Head of caudate nucleus (tissue), 42 donors: ENCODE results near the gene ATG4A.

Experiments used
- DNase-seq, 42 donors: peaks; one replicate each; pipeline versions ENCODE4 v3.0.0 to v3.0.0-alpha.2; 2020 to 2021; ENCODE audit warnings: mixed read lengths in 7 of 42
- intact Hi-C: fragments of 100-400 bp; cut with DNase I; formaldehyde crosslinking; loops from one replicate; pipeline ENCODE4 v1.15.0; 2022

The ATG4A gene

DNA sequence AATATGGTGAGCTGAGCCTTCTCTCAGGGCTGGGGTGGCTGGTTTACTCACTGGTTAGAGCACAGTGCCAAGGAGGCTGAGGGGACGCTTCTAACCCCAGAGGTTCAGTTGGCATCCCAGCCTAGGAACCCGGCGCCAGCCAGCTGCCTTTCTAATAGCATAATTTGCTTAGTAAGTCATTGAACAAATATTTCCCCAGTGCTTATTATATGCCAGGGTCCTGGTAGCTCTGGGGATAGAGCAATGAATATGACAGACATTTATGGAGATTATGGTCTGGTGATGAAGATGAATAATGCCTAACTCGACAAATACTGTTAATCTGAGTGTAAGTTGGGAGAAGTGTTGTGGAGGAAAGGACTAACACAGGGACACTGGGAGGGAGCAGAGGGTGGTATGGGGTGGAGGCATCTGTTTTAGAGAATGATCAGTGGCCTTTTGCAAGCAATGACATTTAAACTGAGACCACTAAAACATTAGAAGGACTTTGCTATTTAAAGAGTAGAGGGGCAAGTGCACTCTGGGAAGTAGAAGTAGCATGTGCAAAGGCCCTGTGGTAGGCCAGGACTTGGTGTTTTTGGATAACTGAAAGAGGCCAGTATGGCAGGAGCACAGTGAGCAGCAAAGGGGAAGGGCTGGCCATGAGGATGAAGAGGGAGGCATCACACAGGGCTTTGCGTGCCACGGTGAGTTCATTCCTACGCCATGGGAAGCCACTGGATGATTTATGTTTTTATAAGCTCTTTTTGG, 71.9 kb downstream of the ATG4A start:
- DNase-seq: no peak
- intact Hi-C loops: no loop called here

DNA sequence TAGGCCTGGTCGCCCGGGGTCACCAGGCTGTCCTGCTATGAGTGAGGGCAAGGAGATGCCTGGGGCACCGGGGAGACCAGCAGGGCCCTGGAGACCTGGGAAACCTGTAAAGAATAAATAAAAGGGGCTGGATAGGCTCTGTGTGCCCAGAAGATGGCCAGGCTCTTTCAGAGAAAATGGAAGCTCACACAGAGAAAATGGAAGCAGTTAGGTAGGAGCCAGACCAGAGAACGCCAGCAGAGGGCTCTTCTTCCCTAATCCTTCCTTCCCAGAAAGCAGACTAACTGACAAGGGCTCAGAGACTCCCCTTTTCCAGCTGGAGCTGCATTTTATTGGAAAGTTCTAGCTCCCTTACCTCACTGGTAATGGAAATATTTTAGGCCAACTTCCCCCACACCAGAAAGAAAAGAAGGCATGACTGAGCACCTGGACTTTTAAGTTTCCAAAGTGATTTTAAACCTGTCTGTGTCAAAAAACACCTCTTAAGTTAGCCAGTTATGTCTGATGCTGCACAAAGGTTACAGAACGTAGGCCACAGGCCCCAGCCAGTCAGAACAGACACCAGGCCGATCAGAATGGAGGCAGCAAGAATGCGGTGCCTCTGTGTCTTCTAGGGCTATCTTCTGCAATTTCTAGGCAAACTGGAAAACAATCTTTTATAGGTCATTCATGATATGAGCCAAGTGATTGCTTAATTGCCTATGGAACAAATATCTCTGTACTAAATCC, 74.0 kb downstream of the ATG4A start:
- DNase-seq: peak in 21 of 42 donors; percentile 2 to 51 (median 24)
- intact Hi-C loops: no loop called here

DNA sequence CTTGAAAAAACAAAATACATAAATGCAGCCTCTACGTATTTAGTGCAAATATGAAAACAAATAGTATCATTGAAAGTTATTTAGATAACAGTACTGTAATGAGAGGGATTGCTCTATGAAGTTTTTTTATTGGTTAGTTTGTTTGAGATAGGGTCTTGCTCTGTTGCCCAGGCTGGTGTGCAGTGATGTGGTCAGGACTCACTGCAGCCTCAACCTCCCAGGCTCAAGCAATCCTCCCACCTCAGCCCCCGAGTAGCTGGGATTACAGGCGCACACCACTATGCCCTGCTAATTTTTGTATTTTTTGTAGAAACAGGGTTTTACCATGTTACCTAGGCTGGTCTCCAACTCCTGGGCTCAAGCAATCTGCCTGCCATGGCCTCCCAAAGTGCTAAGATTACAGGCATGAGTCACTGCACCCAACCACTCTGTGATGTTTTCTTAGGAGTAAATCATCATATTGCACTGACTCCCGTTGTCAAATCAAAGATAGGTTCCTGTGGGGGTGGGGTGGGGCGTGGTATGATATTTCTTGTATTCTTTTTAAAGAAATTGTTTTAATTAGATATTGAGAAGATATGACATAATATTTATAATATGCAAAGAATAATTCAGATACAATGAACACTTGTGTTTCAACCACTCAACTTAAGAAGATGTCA, 75.8 kb downstream of the ATG4A start:
- peak in 3 of 42 donors; percentile 19 to 37 (median 23) for DNase-seq
- intact Hi-C loops: no loop called here

DNA sequence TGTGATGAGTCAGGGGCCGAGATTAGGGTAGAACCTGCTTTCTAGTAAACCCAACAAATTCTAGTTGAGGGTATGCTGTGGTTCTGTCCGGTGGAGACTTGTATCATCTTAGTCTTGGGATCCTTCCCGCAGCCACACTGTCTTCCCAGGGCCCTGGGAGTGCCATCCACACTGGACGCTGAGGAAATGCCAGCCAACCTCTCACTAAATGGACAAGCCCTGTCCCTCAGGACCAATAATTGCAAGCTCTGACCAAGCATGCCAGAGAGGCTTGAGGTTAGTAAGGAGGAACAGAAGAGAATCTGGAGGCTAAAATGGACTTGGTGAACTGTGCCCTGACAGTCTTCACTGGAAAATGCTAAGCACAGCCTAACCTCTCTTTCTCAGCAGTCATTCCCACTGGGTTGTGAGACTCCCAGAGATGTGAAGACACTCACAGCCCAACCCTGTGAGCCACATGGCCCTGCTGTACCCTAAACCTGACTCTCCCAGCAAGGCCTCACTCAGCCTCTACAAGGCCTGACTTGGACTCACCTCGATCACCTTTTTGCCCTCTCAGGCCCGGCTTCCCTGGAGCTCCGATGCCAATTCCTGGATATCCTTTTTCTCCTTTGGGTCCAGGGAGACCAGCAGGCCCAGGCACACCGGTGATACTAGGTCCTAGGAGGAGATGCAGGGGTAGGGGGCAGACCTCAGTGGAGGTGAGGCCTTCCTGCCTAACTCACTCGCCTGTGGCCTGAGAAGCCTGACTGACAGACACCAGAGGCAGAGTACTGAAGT, 77.6 kb downstream of the ATG4A start:
- DNase-seq: no peak
- intact Hi-C loops: no loop called here

DNA sequence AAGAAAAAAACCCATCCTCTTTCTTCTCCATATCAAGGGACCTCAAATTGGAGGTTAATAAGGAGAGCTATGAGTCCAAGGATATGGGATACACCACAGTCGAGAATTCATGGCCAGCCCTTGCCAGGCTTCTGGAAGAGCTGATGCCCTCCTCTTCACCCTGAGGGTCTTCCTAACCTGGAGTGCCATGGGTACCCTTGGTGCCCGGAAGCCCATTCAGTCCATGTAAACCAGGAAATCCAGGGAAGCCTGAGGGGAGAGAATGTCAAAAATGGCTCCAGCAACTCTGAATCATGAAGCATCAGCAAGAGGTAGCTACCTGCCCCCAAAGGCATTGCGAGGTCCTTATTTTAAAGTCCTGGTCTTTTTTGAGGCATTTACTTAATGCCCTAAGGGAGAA, 78.2 kb downstream of the ATG4A start:
- DNase-seq: no peak
- intact Hi-C loops: no loop called here

DNA sequence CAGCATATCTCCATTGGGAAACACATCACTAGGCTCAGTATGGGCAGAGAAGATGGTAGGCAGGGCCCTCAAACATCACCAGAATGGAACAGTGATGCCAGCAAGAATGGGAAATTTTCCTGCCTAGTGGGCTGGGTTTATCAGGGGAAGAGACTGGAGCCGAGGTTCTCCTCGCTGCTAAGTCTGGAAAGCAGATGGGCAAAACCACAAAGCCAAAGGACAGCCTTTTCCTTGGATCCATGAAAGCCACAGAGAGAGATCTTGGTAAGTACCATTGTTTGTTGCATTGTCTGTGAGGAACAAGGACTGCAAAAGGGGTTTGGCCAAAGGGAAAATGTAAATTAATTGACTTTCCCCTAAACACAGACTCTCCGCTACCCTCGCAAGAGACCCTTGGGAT, 80.1 kb downstream of the ATG4A start:
- no peak for DNase-seq
- intact Hi-C loops: no loop called here

DNA sequence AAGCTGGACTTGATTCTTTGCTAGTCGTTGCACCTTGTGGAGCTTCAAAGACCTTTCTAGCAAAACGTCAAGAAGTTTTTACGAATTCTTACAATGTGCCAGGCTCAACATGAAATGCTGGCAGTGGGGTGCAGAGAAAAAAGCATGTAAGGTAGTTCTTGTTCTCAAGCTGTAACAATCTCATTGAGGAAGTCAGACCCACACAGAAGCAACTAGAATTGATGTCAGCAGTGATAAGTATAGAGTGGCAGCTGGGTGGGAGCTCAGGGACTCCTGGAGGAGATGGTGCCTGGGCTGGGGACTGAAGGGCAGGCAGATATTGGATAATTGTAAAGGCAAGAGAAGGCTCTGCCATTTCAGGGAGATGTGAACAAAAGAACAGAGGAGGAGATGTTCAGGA, 82.3 kb downstream of the ATG4A start:
- no peak for DNase-seq
- intact Hi-C loops: no loop called here

DNA sequence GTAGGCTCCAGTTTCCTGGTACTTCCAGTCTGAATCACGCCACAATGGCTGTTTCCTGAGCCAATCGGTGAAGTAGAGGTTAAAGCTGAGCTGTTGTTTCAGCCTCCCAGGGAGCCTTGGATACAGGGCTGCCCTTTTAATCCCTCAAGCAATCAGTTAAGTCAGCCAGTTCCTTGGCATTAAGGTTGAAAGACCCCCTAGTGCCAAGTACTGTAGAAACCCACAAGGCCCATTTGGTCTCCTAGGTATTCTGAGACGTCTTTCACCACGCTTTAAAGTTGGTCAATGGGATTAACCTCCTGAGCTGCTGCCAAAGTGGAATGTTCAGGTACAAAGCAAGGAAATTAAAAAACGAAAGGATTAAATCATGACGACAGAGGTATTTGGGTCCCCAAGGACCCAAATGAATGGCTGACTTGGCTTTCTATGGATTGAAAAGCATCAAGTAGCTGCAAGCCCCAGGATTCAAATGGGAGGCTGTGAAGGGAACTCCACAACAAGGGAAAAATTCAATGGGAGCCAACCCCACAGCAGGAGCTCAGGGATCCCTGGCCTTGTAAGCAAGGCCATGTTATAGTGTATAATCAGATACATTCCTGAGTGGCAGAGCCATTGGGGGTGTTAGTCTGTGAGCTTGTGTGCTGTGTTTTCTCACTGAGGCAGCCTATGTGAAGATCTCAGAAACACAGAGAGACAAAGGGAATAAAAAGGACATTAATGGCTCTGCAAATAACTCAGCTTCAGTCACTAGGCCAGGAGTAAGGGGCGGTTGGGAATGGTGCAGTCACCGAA, 86.0 kb downstream of the ATG4A start:
- intact Hi-C loops: no loop called here
- DNase-seq: no peak

DNA sequence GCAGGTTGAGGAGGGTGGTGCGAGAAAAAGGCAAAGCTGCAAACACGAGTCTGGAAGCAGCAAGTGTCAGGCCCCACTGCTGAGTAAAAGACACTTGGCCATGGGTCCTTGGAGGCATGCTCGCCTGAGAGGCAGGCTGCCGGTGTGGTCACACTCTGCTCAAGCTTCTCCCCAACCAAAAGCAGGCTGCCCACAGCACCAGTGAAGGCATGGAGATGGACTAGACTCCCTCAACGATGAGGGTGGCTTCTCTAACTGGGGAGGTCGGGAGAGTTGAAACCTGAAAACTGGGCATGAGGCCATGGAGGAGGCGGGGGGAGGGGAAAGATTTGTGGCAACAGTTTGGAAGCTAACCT, 86.5 kb downstream of the ATG4A start:
- no peak for DNase-seq
- intact Hi-C loops: no loop called here

DNA sequence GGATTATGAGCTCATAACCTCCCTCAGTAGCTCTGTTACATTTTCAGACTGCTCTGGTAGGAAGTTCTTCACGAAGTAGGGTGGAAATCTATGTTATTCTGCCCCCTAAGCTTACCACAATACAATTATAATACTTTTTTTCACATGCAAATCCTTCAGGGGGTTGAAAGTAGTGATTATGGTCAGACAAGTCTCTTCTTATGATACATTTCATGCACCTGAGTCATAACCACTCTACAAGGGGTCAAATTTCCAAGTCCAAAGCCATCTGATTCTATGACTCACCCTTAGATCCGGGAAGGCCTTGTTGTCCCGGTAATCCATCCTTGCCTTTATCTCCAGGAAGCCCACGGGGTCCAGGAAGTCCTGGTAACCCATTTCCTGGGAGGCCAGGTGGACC, 95.2 kb downstream of the ATG4A start:
- intact Hi-C loops: no loop called here
- DNase-seq: no peak

DNA sequence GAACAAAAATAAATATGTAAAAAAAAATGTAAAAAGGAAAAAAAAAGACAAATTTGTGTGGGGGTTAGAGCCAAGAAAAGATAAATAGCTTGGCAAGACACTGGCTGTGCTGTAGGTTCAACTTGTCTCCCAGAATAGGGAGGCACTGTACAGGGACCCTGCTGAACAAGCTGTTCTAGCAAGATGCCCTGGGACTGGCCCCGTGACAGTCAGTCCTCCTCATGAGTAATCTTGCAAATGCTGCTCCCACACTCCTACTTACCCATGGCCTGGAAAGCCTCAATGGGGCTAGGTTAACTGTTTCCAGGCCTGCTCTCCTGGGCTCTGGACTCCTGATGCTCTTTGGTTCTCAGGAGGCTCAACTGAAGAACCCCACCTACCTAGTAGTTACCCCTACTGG, 106.8 kb downstream of the ATG4A start:
- intact Hi-C loops: no loop called here
- DNase-seq: no peak

DNA sequence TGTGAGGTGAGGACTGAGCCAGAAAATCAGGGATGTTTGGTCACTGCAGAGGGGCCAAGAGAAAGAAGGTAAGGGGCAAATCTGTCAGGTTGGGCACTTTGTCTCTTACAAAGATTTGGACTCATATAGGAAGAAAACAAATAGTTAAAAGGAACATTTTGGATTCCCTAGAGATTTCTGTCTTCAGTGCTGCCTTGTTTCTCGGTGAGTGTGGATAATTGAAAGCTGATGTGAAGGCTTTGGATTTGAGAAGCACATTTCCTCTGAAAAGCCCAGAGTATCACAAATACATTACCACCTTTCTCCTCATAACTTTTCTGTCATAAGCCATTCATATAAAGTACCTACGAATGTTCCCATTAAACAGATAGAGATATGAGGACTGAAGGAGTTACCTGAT, 107.5 kb downstream of the ATG4A start:
- DNase-seq: no peak
- intact Hi-C loops: no loop called here

DNA sequence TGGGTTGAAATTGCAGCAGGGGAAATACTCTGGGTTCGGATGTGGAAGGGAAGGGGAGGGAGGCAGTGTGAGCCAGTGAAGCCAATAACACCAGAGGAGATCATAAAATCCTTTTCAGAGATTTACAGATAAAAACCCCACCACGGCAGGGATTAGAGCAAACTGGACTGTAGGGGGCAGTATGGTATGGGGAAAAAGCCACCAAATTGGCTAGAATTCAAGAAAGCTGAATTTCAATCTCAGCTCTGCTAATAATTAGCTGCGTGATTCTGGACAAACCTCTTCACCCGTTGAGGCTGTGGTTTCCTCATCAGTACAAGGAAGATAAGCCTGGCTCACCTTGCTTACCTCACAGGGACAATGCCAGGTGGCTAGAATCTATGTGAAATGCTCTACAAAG, 108.1 kb downstream of the ATG4A start:
- DNase-seq: peak in 21 of 42 donors; percentile 1 to 58 (median 21)
- intact Hi-C loops: no loop called here

DNA sequence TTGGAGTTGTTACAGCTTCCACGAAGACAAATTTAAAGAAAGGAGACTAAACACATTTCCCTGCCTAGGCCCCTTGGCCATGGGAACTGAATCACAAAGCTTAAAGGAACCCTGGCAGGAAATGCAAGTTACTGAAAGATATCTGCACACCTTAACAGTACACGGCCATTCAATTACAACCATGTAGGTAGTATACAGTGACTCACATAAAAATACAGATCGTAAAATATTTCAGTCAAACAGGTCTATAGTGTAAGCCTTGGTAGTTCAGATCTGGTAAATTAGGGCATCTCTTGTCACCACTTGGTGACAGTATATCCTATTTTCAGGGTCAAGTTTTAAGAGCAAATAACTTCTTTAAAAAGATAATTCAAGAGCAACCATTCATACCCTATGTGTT, 112.0 kb downstream of the ATG4A start:
- DNase-seq: no peak
- intact Hi-C loops: no loop called here
